Thoracic aorta (tissue), 2 donors: ENCODE results near the gene ZNF407. TPM values are rescaled to one million over a fixed set of nuclear protein-coding genes. Genes with fewer than 3 reads are reported as not detected.

Experiments
- ATAC-seq: fragments of 150-250 bp; one replicate; pipeline ENCODE4 v1.8.0; 2017; ENCODE audit warnings: low read depth; ENCODE audit not compliant: insufficient number of reproducible peaks, low FRiP score
- DNase-seq: peaks from one replicate; pipeline ENCODE4 v3.0.0-alpha.2; 2020; ENCODE audit warnings: low spot score
- H3K27ac ChIP-seq, 2 donors: fragments of 200-600 bp; sonication (generic); 1 replicate in 1 of 2; 2 replicates in 1 of 2; pipeline ENCODE4 v1.5.1; 2016; ENCODE audit warnings: mild to moderate bottlenecking in 2 of 2, moderate library complexity in 2 of 2
- H3K27me3 ChIP-seq: fragments of 200-600 bp; sonication (generic); replicated peaks from 2 replicates; pipeline ENCODE4 v1.6.0; 2016; ENCODE audit warnings: mild to moderate bottlenecking; ENCODE audit not compliant: insufficient read depth
- H3K36me3 ChIP-seq: fragments of 200-600 bp; sonication (generic); one replicate; pipeline ENCODE4 v1.5.1; 2016
- H3K4me1 ChIP-seq, 2 donors: fragments of 200-600 bp; sonication (generic); 1 replicate in 1 of 2; 2 replicates in 1 of 2; pipeline versions ENCODE4 v1.5.1 to v1.6.0; 2016; ENCODE audit warnings: low read depth in 2 of 2, mild to moderate bottlenecking in 1 of 2; ENCODE audit not compliant: control insufficient read depth in 1 of 2
- H3K4me3 ChIP-seq: fragments of 200-600 bp; sonication (generic); 2 replicates; pipeline ENCODE4 v1.5.1; 2016; ENCODE audit warnings: mild to moderate bottlenecking
- H3K9me3 ChIP-seq: fragments of 200-600 bp; sonication (generic); 2 replicates; pipeline ENCODE4 v1.5.1; 2016
- total RNA-seq, 2 donors: library from RNA; depleted of rRNA; stranded (reverse); fragments of >200 nt; gene quantifications; one replicate each; pipeline versions ENCODE4 v1.1.0 to v1.2.3, GENCODE V29; 2016
- TF ChIP-seq, protein P1 (sequence below): fragments of 200-600 bp; sonication (generic); IDR thresholded peaks from one replicate; pipeline ENCODE4 v1.5.1; 2019; ENCODE audit warnings: antibody characterized with exemption

ZNF407 gene
- total RNA-seq, 2 donors from 2014 or later = 18.7 to 26.7 TPM

DNA sequence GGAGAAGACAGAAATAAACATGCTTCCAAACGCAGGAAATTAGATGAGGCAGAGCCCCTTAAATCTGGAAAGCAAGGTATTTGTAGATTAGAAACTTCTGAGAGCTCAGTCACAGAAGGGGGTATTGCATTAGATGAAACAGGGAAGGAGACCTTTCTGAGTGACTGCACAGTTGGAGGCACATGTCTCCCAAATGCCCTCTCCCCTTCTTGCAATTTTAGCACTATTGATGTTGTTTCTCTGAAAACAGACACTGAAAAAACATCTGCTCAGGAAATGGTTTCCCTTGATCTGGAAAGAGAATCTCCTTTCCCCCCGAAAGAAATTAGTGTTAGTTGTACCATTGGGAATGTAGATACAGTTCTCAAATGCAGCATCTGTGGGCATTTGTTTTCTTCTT lies 33.5 kb downstream of the ZNF407 start:
- no peak for ATAC-seq
- Histone ChIP-seq H3K27me3 (no peaks in the 10 kb centered on the region), H3K36me3 (peaks cover 20% of the 10 kb centered on the region), H3K4me3 (no peak overlapping the region), H3K4me1 (no peaks in the 10 kb centered on the region), H3K27ac (no peak overlapping the region), H3K9me3 (no peaks in the 10 kb centered on the region)
- TF ChIP-seq, protein P1, sequence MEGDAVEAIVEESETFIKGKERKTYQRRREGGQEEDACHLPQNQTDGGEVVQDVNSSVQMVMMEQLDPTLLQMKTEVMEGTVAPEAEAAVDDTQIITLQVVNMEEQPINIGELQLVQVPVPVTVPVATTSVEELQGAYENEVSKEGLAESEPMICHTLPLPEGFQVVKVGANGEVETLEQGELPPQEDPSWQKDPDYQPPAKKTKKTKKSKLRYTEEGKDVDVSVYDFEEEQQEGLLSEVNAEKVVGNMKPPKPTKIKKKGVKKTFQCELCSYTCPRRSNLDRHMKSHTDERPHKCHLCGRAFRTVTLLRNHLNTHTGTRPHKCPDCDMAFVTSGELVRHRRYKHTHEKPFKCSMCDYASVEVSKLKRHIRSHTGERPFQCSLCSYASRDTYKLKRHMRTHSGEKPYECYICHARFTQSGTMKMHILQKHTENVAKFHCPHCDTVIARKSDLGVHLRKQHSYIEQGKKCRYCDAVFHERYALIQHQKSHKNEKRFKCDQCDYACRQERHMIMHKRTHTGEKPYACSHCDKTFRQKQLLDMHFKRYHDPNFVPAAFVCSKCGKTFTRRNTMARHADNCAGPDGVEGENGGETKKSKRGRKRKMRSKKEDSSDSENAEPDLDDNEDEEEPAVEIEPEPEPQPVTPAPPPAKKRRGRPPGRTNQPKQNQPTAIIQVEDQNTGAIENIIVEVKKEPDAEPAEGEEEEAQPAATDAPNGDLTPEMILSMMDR = no peak
- no peak for DNase-seq

DNA sequence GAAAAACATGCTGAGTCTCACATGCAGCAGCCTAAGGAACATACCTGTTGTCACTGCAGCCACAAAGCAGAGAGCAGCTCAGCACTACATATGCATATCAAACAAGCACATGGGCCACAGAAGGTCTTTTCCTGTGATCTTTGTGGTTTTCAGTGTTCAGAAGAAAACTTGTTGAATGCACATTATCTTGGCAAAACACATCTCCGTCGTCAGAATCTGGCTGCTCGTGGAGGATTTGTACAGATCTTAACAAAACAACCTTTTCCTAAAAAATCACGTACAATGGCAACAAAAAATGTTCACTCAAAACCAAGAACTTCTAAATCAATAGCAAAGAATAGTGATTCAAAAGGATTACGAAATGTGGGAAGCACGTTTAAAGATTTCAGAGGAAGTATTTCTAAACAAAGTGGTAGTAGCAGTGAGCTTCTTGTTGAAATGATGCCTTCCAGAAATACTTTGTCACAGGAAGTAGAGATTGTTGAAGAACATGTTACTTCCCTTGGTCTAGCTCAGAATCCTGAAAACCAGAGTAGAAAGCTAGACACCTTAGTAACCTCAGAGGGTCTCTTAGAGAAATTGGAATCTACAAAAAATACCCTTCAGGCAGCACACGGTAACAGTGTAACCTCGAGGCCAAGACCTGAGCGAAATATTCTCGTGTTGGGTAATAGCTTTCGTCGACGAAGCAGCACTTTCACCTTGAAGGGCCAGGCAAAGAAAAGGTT lies 34.1 kb downstream of the ZNF407 start:
- TF ChIP-seq, protein P1 = no peak
- Histone ChIP-seq H3K4me1 (no peaks in the 10 kb centered on the region), H3K9me3 (no peaks in the 10 kb centered on the region), H3K36me3 (peaks cover 20% of the 10 kb centered on the region), H3K27me3 (no peaks in the 10 kb centered on the region), H3K4me3 (no peak overlapping the region), H3K27ac (no peak overlapping the region)
- DNase-seq (no peak), ATAC-seq (no peak)

DNA sequence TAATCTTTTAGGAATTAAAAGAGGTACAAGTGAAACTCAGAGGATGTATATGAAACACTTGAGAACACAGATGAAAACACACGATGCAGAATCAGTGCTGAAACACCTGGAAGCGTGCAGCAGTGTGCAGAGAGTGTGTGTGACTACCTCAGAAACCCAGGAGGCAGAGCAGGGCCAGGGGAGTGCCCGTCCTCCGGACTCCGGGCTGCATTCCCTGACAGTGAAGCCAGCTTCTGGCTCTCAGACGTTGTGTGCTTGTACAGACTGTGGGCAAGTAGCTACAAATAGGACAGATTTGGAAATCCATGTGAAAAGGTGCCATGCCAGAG lies 34.6 kb downstream of the ZNF407 start:
- Histone ChIP-seq H3K9me3 (no peaks in the 10 kb centered on the region), H3K4me3 (no peak overlapping the region), H3K4me1 (no peaks in the 10 kb centered on the region), H3K27me3 (no peaks in the 10 kb centered on the region), H3K27ac (no peak overlapping the region), H3K36me3 (peaks cover 20% of the 10 kb centered on the region)
- no peak for DNase-seq
- ATAC-seq = no peak
- TF ChIP-seq, protein P1 = no peak

DNA sequence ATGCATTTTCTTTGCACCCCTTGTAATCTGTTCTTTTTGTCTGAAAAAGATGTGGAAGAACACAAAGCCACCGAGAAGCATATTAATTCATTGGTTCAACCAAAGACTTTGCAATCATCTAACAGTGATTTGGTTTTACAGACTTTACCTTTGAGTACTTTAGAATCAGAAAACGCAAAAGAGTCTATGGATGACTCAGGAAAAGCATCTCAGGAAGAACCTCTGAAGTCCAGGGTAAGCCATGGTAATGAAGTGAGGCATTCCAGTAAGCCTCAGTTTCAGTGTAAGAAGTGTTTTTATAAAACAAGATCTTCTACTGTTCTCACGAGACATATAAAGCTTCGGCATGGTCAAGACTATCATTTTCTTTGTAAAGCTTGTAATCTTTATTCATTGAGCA lies 35.2 kb downstream of the ZNF407 start:
- no peaks in the 10 kb centered on the region for H3K4me1 ChIP-seq
- DNase-seq (no peak), ATAC-seq (no peak)
- TF ChIP-seq, protein P1 = no peak
- H3K36me3 ChIP-seq = peaks cover 20% of the 10 kb centered on the region
- no peaks in the 10 kb centered on the region for H3K9me3 ChIP-seq
- H3K27me3 ChIP-seq = no peaks in the 10 kb centered on the region
- no peak overlapping the region for H3K27ac ChIP-seq
- H3K4me3 ChIP-seq = no peak overlapping the region

DNA sequence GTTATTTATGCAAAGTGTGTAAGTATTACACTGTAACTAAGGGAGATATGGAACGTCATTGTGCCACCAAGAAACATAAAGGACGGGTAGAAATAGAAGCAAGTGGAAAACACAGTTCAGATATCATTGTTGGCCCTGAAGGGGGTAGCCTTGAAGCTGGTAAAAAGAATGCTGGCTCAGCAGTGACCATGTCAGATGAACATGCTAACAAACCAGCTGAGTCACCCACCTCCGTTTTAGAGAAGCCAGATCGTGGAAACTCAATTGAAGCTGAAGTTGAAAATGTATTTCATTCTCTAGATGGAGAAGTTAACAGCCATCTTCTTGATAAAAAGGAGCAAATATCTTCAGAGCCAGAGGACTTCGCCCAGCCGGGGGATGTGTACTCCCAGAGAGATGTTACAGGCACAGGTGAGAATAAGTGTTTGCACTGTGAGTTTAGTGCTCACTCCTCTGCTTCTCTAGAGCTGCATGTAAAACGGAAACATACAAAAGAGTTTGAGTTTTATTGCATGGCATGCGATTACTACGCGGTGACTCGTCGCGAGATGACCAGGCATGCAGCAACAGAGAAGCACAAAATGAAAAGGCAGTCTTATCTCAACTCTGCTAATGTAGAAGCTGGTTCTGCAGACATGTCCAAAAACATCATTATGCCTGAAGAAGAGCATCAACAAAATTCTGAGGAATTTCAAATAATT lies 36.1 kb downstream of the ZNF407 start:
- DNase-seq (no peak), ATAC-seq (no peak)
- Histone ChIP-seq H3K27me3 (no peaks in the 10 kb centered on the region), H3K27ac (no peak overlapping the region), H3K36me3 (peaks cover 20% of the 10 kb centered on the region), H3K9me3 (no peaks in the 10 kb centered on the region), H3K4me1 (no peaks in the 10 kb centered on the region), H3K4me3 (no peak overlapping the region)
- TF ChIP-seq, protein P1 = no peak
